Measurements from ENCODE around the gene SOWAHC.
A peak's percentile ranks its signal among the peaks of the same experiment; 100 is the strongest.

Gene SOWAHC

GRCh38 chr2:109613922-109614714 is at the start of gene SOWAHC, which contains the start of gene SEPTIN10 (continued):
- TF ChIP-seq PRDM2 (tag by site-specific recombination; IDR thresholded peaks at IDR 0.05; ENCODE audit: borderline replicate concordance) = no peak
- no peak for TF ChIP-seq ZSCAN5A (tag by site-specific recombination; IDR thresholded peaks at IDR 0.05)
- no peak for TF ChIP-seq SALL2 (tag by site-specific recombination; IDR thresholded peaks at IDR 0.05; ENCODE audit: borderline replicate concordance)
- no peak for TF ChIP-seq ZNF560 (tag by site-specific recombination; IDR thresholded peaks at IDR 0.05; ENCODE audit: borderline replicate concordance)
- no peak for TF ChIP-seq ZNF747 (tag by site-specific recombination; IDR thresholded peaks at IDR 0.05)
- peak; percentile 64; the same call in 1 of the 2 replicates for TF ChIP-seq ZNF580 (tag by site-specific recombination; IDR thresholded peaks at IDR 0.05)
- no peak for TF ChIP-seq ZNF596 (tag by site-specific recombination; IDR thresholded peaks at IDR 0.05)
- TF ChIP-seq ZNF707 (tag by site-specific recombination; IDR thresholded peaks at IDR 0.05) = no peak
- TF ChIP-seq ZNF664 (tag by site-specific recombination; IDR thresholded peaks at IDR 0.05) = no peak
- no peak for TF ChIP-seq ZNF146 (tag by site-specific recombination; IDR thresholded peaks at IDR 0.05)
- no peak for TF ChIP-seq ZNF423 (tag by site-specific recombination; IDR thresholded peaks at IDR 0.05)
- TF ChIP-seq ZNF449 (tag by site-specific recombination; IDR thresholded peaks at IDR 0.05) = no peak
- no peak for TF ChIP-seq ZNF23 (tag by site-specific recombination; IDR thresholded peaks at IDR 0.05; ENCODE audit: borderline replicate concordance)
- no peak for TF ChIP-seq ZSCAN18 (tag by site-specific recombination; IDR thresholded peaks at IDR 0.05)
- no peak for TF ChIP-seq ZNF670 (tag by site-specific recombination; IDR thresholded peaks at IDR 0.05; ENCODE audit: low read depth)
- TF ChIP-seq ZNF658 (tag by site-specific recombination; IDR thresholded peaks at IDR 0.05) = no peak
- TF ChIP-seq ZXDB (tag by site-specific recombination; IDR thresholded peaks at IDR 0.05) = peak; percentile 81
- TF ChIP-seq ZNF214 (tag by site-specific recombination; IDR thresholded peaks at IDR 0.05; ENCODE audit: borderline replicate concordance) = no peak
- peak; percentile 100 for TF ChIP-seq IKZF3 (tag by site-specific recombination; IDR thresholded peaks at IDR 0.05)
- no peak; the same call in 1 of the 2 replicates for TF ChIP-seq ZNF660 (tag by site-specific recombination; IDR thresholded peaks at IDR 0.05)
- no peak for TF ChIP-seq ZSCAN30 (tag by site-specific recombination; IDR thresholded peaks at IDR 0.05)
- no peak for TF ChIP-seq ZNF785 (tag by site-specific recombination; IDR thresholded peaks at IDR 0.05)
- no peak for TF ChIP-seq ZSCAN16 (tag by site-specific recombination; IDR thresholded peaks at IDR 0.05)
- TF ChIP-seq ZNF354C (tag by site-specific recombination; IDR thresholded peaks at IDR 0.05; ENCODE audit: borderline replicate concordance, low read depth) = no peak
- no peak for TF ChIP-seq YY2 (tag by site-specific recombination; IDR thresholded peaks at IDR 0.05)
- TF ChIP-seq ZNF362 (tag by site-specific recombination; IDR thresholded peaks at IDR 0.05) = no peak
- TF ChIP-seq GLI2 (tag by site-specific recombination; IDR thresholded peaks at IDR 0.05; ENCODE audit: borderline replicate concordance, low read depth) = no peak

Data from HEK293 (cell line).